Neural cell (in vitro differentiated cells): ENCODE data around the gene EIF2B5.

ENCODE experiments used
- EP300 ChIP-seq: fragments of 450-650 bp; conservative IDR thresholded peaks from 2 replicates; pipeline ENCODE4 v1.6.1; 2014; ENCODE audit warnings: antibody characterized with exemption, mild to moderate bottlenecking, moderate library complexity; ENCODE audit not compliant: poor library complexity, severe bottlenecking
- MXI1 ChIP-seq: fragments of 450-650 bp; conservative IDR thresholded peaks from 2 replicates; pipeline ENCODE4 v1.6.1; 2014; ENCODE audit warnings: antibody characterized with exemption, mild to moderate bottlenecking; ENCODE audit not compliant: poor library complexity, severe bottlenecking
- POLR2AphosphoS5 ChIP-seq: IDR thresholded peaks from 2 replicates; pipeline ENCODE4 v1.6.1; 2012
- RAD21 ChIP-seq: fragments of 450-650 bp; conservative IDR thresholded peaks from 2 replicates; pipeline ENCODE4 v1.6.1; 2014; ENCODE audit warnings: antibody characterized with exemption, mild to moderate bottlenecking, moderate library complexity
- REST ChIP-seq: IDR thresholded peaks from 2 replicates; pipeline ENCODE4 v1.6.1; 2012; ENCODE audit warnings: borderline replicate concordance
- SMC3 ChIP-seq: fragments of 450-650 bp; conservative IDR thresholded peaks from 2 replicates; pipeline ENCODE4 v1.6.1; 2014; ENCODE audit warnings: antibody characterized with exemption, mild to moderate bottlenecking, moderate library complexity; ENCODE audit not compliant: poor library complexity
- TAF1 ChIP-seq: IDR thresholded peaks from 2 replicates; pipeline ENCODE4 v1.6.1; 2012; ENCODE audit warnings: low read depth
- TF ChIP-seq, protein P1 (sequence below): fragments of 450-650 bp; IDR thresholded peaks from 2 replicates; pipeline ENCODE4 v1.5.1; 2014; ENCODE audit warnings: antibody characterized with exemption, mild to moderate bottlenecking, moderate library complexity; ENCODE audit not compliant: poor library complexity, severe bottlenecking

DNA sequence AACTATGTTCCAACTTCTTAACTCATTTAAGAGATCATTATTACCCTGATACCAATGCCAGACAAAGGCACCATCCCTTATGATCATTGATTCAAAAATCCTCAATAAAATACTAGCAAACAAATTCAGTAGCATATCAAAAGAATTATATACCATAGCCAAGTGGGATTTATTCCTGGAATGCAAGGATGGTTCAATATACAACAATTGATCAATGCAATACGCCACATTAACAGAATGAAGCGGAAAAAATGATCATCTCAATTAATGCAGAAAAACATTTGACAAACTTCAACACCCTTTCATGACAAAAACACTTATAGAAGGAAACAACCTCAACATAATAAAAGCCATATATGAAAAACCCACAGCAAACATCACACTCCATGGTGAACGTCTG is 43.0 kb upstream of the EIF2B5 start:
- TF ChIP-seq, protein P1, sequence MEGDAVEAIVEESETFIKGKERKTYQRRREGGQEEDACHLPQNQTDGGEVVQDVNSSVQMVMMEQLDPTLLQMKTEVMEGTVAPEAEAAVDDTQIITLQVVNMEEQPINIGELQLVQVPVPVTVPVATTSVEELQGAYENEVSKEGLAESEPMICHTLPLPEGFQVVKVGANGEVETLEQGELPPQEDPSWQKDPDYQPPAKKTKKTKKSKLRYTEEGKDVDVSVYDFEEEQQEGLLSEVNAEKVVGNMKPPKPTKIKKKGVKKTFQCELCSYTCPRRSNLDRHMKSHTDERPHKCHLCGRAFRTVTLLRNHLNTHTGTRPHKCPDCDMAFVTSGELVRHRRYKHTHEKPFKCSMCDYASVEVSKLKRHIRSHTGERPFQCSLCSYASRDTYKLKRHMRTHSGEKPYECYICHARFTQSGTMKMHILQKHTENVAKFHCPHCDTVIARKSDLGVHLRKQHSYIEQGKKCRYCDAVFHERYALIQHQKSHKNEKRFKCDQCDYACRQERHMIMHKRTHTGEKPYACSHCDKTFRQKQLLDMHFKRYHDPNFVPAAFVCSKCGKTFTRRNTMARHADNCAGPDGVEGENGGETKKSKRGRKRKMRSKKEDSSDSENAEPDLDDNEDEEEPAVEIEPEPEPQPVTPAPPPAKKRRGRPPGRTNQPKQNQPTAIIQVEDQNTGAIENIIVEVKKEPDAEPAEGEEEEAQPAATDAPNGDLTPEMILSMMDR, result no peak
- no peak for TF ChIP-seq TAF1
- no peak for TF ChIP-seq SMC3
- TF ChIP-seq EP300, result no peak
- no peak for TF ChIP-seq MXI1
- no peak for TF ChIP-seq POLR2AphosphoS5
- no peak for TF ChIP-seq RAD21
- no peak for TF ChIP-seq REST
